Measurements from ENCODE around the gene GREM1. TPM values are rescaled to one million over a fixed set of nuclear protein-coding genes. Genes with fewer than 3 reads are reported as not detected.

The GREM1 gene
- total and polyA plus RNA-seq, 2 experiments from 2014 or later, result 0.27 to 1.0 TPM

- Histone ChIP-seq H3K4me3 (no peak overlapping the region), H2AFZ (no peak overlapping the region), H4K20me1 (replicated peaks; ENCODE audit: insufficient read depth) (no peaks in the 10 kb centered on the region), H3K36me3 (ENCODE audit: insufficient read depth) (no peaks in the 10 kb centered on the region), H3F3A (replicated peaks; ENCODE audit: low read depth) (no peaks in the 10 kb centered on the region), H3K9me2 (ENCODE audit: insufficient read depth) (no peaks in the 10 kb centered on the region), H3K79me2 (replicated peaks; ENCODE audit: insufficient read depth) (no peaks in the 10 kb centered on the region), H3K4me1 (ENCODE audit: insufficient read depth) (peaks cover 11% of the 10 kb centered on the region), H3K27me3 (ENCODE audit: insufficient read depth) (no peaks in the 10 kb centered on the region), H3K27ac (ENCODE audit: low read depth) (no peak overlapping the region), H3K4me2 (no peak overlapping the region)
- TF ChIP-seq CREB1 (CRISPR knock-in tag; IDR thresholded peaks at IDR 0.05; ENCODE audit: low read depth) (no peak), NANOG (IDR thresholded peaks at IDR 0.05; ENCODE audit: borderline replicate concordance) (no peak), JUNB (IDR thresholded peaks at IDR 0.05; ENCODE audit: unreplicated experiment) (no peak), STAT1 (IDR thresholded peaks at IDR 0.05; ENCODE audit: unreplicated experiment) (no peak), POLR2AphosphoS5 (IDR thresholded peaks at IDR 0.05; ENCODE audit: low read depth) (no peak), EZH2phosphoT487 (IDR thresholded peaks at IDR 0.05; ENCODE audit: unreplicated experiment) (no peak)
- peaks cover 22% of the 10 kb centered on the region for H3K4me1 Mint-ChIP-seq
- peaks cover 1% of the 10 kb centered on the region for H3K27me3 Mint-ChIP-seq (ENCODE audit: insufficient read depth, low read depth, poor library complexity)
- DNase-seq (ENCODE audit: low spot score), result no peak
- ATAC-seq, result no peak
- H3K36me3 Mint-ChIP-seq (ENCODE audit: low read depth), result no peaks in the 10 kb centered on the region
- no peaks in the 10 kb centered on the region; the same call in 2 of the 3 replicates for H3K9me3 Mint-ChIP-seq
- H3K27ac Mint-ChIP-seq, result no peak overlapping the region
- H3K4me3 Mint-ChIP-seq, result no peak overlapping the region
Observed at GRCh38 chr15:32732574-32733157, 14.9 kb downstream of the GREM1 start.

GRCh38 chr15:32733281-32733680 lies 15.5 kb downstream of the GREM1 start:
- no peak overlapping the region for H2AFZ ChIP-seq
- ATAC-seq, result no peak
- DNase-seq (ENCODE audit: low spot score), result no peak
- TF ChIP-seq STAT1 (IDR thresholded peaks at IDR 0.05; ENCODE audit: unreplicated experiment) (no peak), EZH2 (IDR thresholded peaks at IDR 0.05; ENCODE audit: low read depth, unreplicated experiment) (no peak), ZNF114 (CRISPR knock-in tag; IDR thresholded peaks at IDR 0.05) (no peak), REST (IDR thresholded peaks at IDR 0.05; ENCODE audit: unreplicated experiment) (no peak), ETS1 (IDR thresholded peaks at IDR 0.05) (no peak), NANOG (IDR thresholded peaks at IDR 0.05; ENCODE audit: borderline replicate concordance) (no peak), EZH2phosphoT487 (IDR thresholded peaks at IDR 0.05; ENCODE audit: unreplicated experiment) (no peak), ZNF462 (CRISPR knock-in tag; IDR thresholded peaks at IDR 0.05) (no peak), POLR2AphosphoS5 (IDR thresholded peaks at IDR 0.05; ENCODE audit: low read depth) (no peak)

More at GRCh38 chr15:32733281-32733680, 15.5 kb downstream of the GREM1 start:
- no peaks in the 10 kb centered on the region for H3K36me3 Mint-ChIP-seq (ENCODE audit: low read depth)
- Histone ChIP-seq H3K79me2 (replicated peaks; ENCODE audit: insufficient read depth) (no peaks in the 10 kb centered on the region), H3K9me2 (ENCODE audit: insufficient read depth) (no peaks in the 10 kb centered on the region), H3K27me3 (ENCODE audit: insufficient read depth) (no peaks in the 10 kb centered on the region), H3F3A (replicated peaks; ENCODE audit: low read depth) (no peaks in the 10 kb centered on the region), H3K36me3 (ENCODE audit: insufficient read depth) (no peaks in the 10 kb centered on the region), H3K27ac (ENCODE audit: low read depth) (no peak overlapping the region), H3K4me1 (ENCODE audit: insufficient read depth) (peaks cover 11% of the 10 kb centered on the region), H3K4me2 (no peak overlapping the region), H4K20me1 (replicated peaks; ENCODE audit: insufficient read depth) (no peaks in the 10 kb centered on the region), H3K4me3 (no peak overlapping the region)
- H3K27ac Mint-ChIP-seq, result no peak overlapping the region
- no peaks in the 10 kb centered on the region; the same call in 2 of the 3 replicates for H3K9me3 Mint-ChIP-seq
- H3K4me1 Mint-ChIP-seq, result peaks cover 22% of the 10 kb centered on the region
- peaks cover 1% of the 10 kb centered on the region for H3K27me3 Mint-ChIP-seq (ENCODE audit: insufficient read depth, low read depth, poor library complexity)
- H3K4me3 Mint-ChIP-seq, result no peak overlapping the region

Measured in GM23338 (cell line).